ENCODE data around the gene ANAPC10. TPM values are rescaled to one million over a fixed set of nuclear protein-coding genes. Genes with fewer than 3 reads are reported as not detected.

The ANAPC10 gene
- total and polyA plus RNA-seq, 2 experiments from 2014 or later: 34.4 to 59.2 TPM

- TF ChIP-seq ZNF462 (CRISPR knock-in tag; IDR thresholded peaks at IDR 0.05): no peak
These were observed 7.6 kb downstream of the ANAPC10 start (continued) for GRCh38 chr4:145090380-145090779.

- no peak overlapping the region for H3K4me2 ChIP-seq
- H2AFZ ChIP-seq: no peak overlapping the region
- H3K9me2 ChIP-seq (ENCODE audit: insufficient read depth): no peaks in the 10 kb centered on the region
- no peaks in the 10 kb centered on the region for H3K27me3 Mint-ChIP-seq (ENCODE audit: insufficient read depth, low read depth, poor library complexity)
- no peaks in the 10 kb centered on the region for H3K27me3 ChIP-seq (ENCODE audit: insufficient read depth)
- no peaks in the 10 kb centered on the region; the same call in 2 of the 3 replicates for H3K4me1 Mint-ChIP-seq
- H3K4me3 Mint-ChIP-seq: no peak overlapping the region
- H3K9me3 Mint-ChIP-seq: no peaks in the 10 kb centered on the region
- H3K4me1 ChIP-seq (ENCODE audit: insufficient read depth): no peaks in the 10 kb centered on the region
- no peak overlapping the region for H3K4me3 ChIP-seq
- H3F3A ChIP-seq (replicated peaks; ENCODE audit: low read depth): no peaks in the 10 kb centered on the region
- DNase-seq (ENCODE audit: low spot score) (no peak), ATAC-seq (no peak)
- no peak overlapping the region for H3K27ac ChIP-seq (ENCODE audit: low read depth)
- H3K79me2 ChIP-seq (replicated peaks; ENCODE audit: insufficient read depth): peaks cover 57% of the 10 kb centered on the region
- H3K36me3 ChIP-seq (ENCODE audit: insufficient read depth): no peaks in the 10 kb centered on the region; the same call in 1 of the 2 replicates
- no peaks in the 10 kb centered on the region for H4K20me1 ChIP-seq (replicated peaks; ENCODE audit: insufficient read depth)
- H3K36me3 Mint-ChIP-seq (ENCODE audit: low read depth): peaks cover 30% of the 10 kb centered on the region
- H3K27ac Mint-ChIP-seq: no peak overlapping the region
- TF ChIP-seq CREB1 (CRISPR knock-in tag; IDR thresholded peaks at IDR 0.05; ENCODE audit: low read depth): no peak
- TF ChIP-seq ETS1 (IDR thresholded peaks at IDR 0.05): no peak
- no peak for TF ChIP-seq ZNF462 (CRISPR knock-in tag; IDR thresholded peaks at IDR 0.05)
- TF ChIP-seq ZNF114 (CRISPR knock-in tag; IDR thresholded peaks at IDR 0.05): no peak
- no peak for TF ChIP-seq NANOG (IDR thresholded peaks at IDR 0.05; ENCODE audit: borderline replicate concordance)
- no peak for TF ChIP-seq EZH2 (IDR thresholded peaks at IDR 0.05; ENCODE audit: low read depth, unreplicated experiment)
- TF ChIP-seq POLR2AphosphoS5 (IDR thresholded peaks at IDR 0.05; ENCODE audit: low read depth): no peak
These were observed 13.9 kb downstream of the ANAPC10 start for GRCh38 chr4:145083891-145084605.

All from GM23338 (cell line).